CD4-positive, CD25-positive, alpha-beta regulatory T cell (primary cell): ENCODE data around the gene LACRT. TPM values are rescaled to one million over a fixed set of nuclear protein-coding genes. Genes with fewer than 3 reads are reported as not detected.
A peak's percentile ranks its signal among the peaks of the same experiment; 100 is the strongest.
"Not testable (repeated sequence)": the region's sequence is repeated elsewhere in the genome, so short reads cannot be mapped to it uniquely, and the experiment has no call there.

ENCODE experiments used
- ATAC-seq, 2 donors: fragments of 150-1000 bp; cut with Tn5 transposase; one replicate each; pipeline ENCODE4 v1.10.0; 2021; ENCODE audit warnings: low read depth in 2 of 2, moderate number of reproducible peaks in 2 of 2, moderate library complexity in 1 of 2
- DNase-seq, 3 donors: peaks; one replicate each; pipeline versions ENCODE4 v3.0.0 to v3.0.0-alpha.2; 2012 to 2022; ENCODE audit warnings: mixed read lengths in 1 of 3
- H3K27ac ChIP-seq: one replicate; pipeline ENCODE4 v1.7.0; 2013; ENCODE audit warnings: mild to moderate bottlenecking, low read length; ENCODE audit not compliant: insufficient read depth, poor library complexity, severe bottlenecking
- H3K27me3 ChIP-seq: one replicate; pipeline ENCODE4 v1.7.0; 2013; ENCODE audit warnings: low read length; ENCODE audit not compliant: control insufficient read depth, insufficient read depth
- H3K36me3 ChIP-seq: one replicate; pipeline ENCODE4 v1.7.0; 2013; ENCODE audit warnings: mild to moderate bottlenecking, low read length, moderate library complexity; ENCODE audit not compliant: control insufficient read depth, insufficient read depth
- H3K4me1 ChIP-seq: 2 replicates; pipeline ENCODE4 v1.7.0; 2013; ENCODE audit warnings: mild to moderate bottlenecking, low read length; ENCODE audit not compliant: insufficient read depth, control insufficient read depth, poor library complexity, severe bottlenecking
- H3K4me3 ChIP-seq: one replicate; pipeline ENCODE4 v1.7.0; 2013; ENCODE audit warnings: low read depth, mild to moderate bottlenecking, low read length, moderate library complexity
- H3K9me3 ChIP-seq, 2 experiments: 1 replicate in 1 of 2; 2 replicates in 1 of 2; pipeline ENCODE4 v1.7.0; 2013; ENCODE audit warnings: low read length in 2 of 2, mild to moderate bottlenecking in 1 of 2, moderate library complexity in 1 of 2; ENCODE audit not compliant: control insufficient read depth in 2 of 2
- H3K27ac Mint-ChIP-seq, 3 donors: one replicate each; pipeline ENCODE4 v1.8.0; 2020 to 2022; ENCODE audit warnings: mild to moderate bottlenecking in 3 of 3, mixed read lengths in 3 of 3, moderate library complexity in 2 of 3
- H3K27me3 Mint-ChIP-seq: one replicate; pipeline ENCODE4 v1.8.0; 2022; ENCODE audit warnings: mild to moderate bottlenecking, mixed read lengths
- H3K36me3 Mint-ChIP-seq: one replicate; pipeline ENCODE4 v1.8.0; 2020; ENCODE audit warnings: mixed read lengths
- H3K4me1 Mint-ChIP-seq, 4 donors: one replicate each; pipeline ENCODE4 v1.8.0; 2020 to 2022; ENCODE audit warnings: mixed read lengths in 4 of 4, mild to moderate bottlenecking in 1 of 4
- H3K4me3 Mint-ChIP-seq, 4 donors: one replicate each; pipeline ENCODE4 v1.8.0; 2020 to 2022; ENCODE audit warnings: mild to moderate bottlenecking in 4 of 4, mixed read lengths in 4 of 4, moderate library complexity in 3 of 4
- H3K9me3 Mint-ChIP-seq, 7 donors: one replicate each; pipeline ENCODE4 v1.8.0; 2020 to 2022; ENCODE audit warnings: mixed read lengths in 7 of 7, mild to moderate bottlenecking in 3 of 7, moderate library complexity in 2 of 7
- polyA plus RNA-seq, 4 donors: library from polyadenylated mRNA; unstranded; fragments of 300-500 nt; fragmentation: Illumina TruSeq; gene quantifications; one replicate each; pipeline ENCODE4 v1.2.3, GENCODE V29; 2021
- total RNA-seq: library from RNA; stranded (reverse); gene quantifications from one replicate; pipeline ENCODE4 v1.2.3, GENCODE V29; 2022

Gene LACRT, protein sequence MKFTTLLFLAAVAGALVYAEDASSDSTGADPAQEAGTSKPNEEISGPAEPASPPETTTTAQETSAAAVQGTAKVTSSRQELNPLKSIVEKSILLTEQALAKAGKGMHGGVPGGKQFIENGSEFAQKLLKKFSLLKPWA
- not detected for total RNA-seq
- not detected for polyA plus RNA-seq

- Histone ChIP-seq H3K27me3 (no peaks in the 10 kb centered on the region), H3K4me1 (no peaks in the 10 kb centered on the region), H3K9me3 (no peaks in the 10 kb centered on the region), H3K27ac (no peak within 1 kb of the TSS), H3K36me3 (no peaks in the 10 kb centered on the region), H3K4me3 (no peak within 1 kb of the TSS)
- Mint-ChIP-seq H3K4me3 (no peak within 1 kb of the TSS), H3K27me3 (peaks cover 28% of the 10 kb centered on the region), H3K9me3 (peaks cover 0 to 2% (median 0%) of the 10 kb centered on the region in 7 donors), H3K36me3 (no peaks in the 10 kb centered on the region), H3K27ac (no peak within 1 kb of the TSS), H3K4me1 (peaks cover 0 to 3% (median 0%) of the 10 kb centered on the region in 4 donors)
- ATAC-seq (no peak), DNase-seq (no peak)
Measured at GRCh38 chr12:54634795-54635194, at the start of gene LACRT. LACRT (minus strand) TSS chr12:54634895; CDS start chr12:54634841, 54 bp downstream.

GRCh38 chr12:54683398-54683797 lies 48.7 kb upstream of the LACRT start:
- Mint-ChIP-seq H3K36me3 (no peaks in the 10 kb centered on the region), H3K27ac (no peak overlapping the region), H3K27me3 (peaks cover 21% of the 10 kb centered on the region), H3K4me3 (no peak overlapping the region), H3K9me3 (peaks cover 0 to 2% (median 0%) of the 10 kb centered on the region in 7 donors), H3K4me1 (no peaks in the 10 kb centered on the region)
- Histone ChIP-seq H3K36me3 (no peaks in the 10 kb centered on the region), H3K9me3 (no peaks in the 10 kb centered on the region), H3K4me3 (no peak overlapping the region), H3K27ac (no peak overlapping the region), H3K4me1 (no peaks in the 10 kb centered on the region), H3K27me3 (peaks cover 10% of the 10 kb centered on the region)
- DNase-seq (no peak), ATAC-seq (no peak)

GRCh38 chr12:54682674-54683073 lies 48.0 kb upstream of the LACRT start:
- DNase-seq (no peak), ATAC-seq (no peak)
- H3K4me1 ChIP-seq: no peaks in the 10 kb centered on the region
- H3K4me1 Mint-ChIP-seq: no peaks in the 10 kb centered on the region
- H3K27ac ChIP-seq: no peak overlapping the region
- H3K27me3 ChIP-seq: peaks cover 10% of the 10 kb centered on the region
- no peaks in the 10 kb centered on the region for H3K36me3 ChIP-seq
- peaks cover 0 to 2% (median 0%) of the 10 kb centered on the region in 7 donors for H3K9me3 Mint-ChIP-seq
- peaks cover 28% of the 10 kb centered on the region for H3K27me3 Mint-ChIP-seq
- H3K36me3 Mint-ChIP-seq: no peaks in the 10 kb centered on the region
- no peaks in the 10 kb centered on the region for H3K9me3 ChIP-seq
- H3K27ac Mint-ChIP-seq: no peak overlapping the region
- no peak overlapping the region for H3K4me3 ChIP-seq
- no peak overlapping the region for H3K4me3 Mint-ChIP-seq

DNA sequence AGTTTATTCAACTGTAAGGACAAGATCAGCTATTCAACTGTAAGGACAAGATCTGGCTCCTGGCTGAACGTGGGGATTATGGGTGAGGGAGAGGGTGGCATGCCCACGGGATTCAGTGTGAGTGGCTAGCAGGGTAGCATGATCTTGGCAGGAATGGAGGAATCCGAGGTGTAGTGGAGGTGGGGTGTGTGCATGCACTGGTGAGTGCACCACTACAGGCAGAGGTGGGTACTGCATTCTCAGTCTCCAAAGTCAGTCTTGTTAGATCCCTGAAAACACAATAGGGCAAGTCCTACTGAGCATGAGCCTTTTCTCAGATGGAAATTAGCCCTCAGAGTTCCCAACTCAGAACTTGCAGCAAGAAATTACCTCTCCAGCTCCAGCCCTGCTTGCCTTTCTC lies 45.7 kb upstream of the LACRT start:
- Mint-ChIP-seq H3K4me1 (no peaks in the 10 kb centered on the region), H3K36me3 (no peaks in the 10 kb centered on the region), H3K9me3 (no peaks in the 10 kb centered on the region), H3K27ac (no peak overlapping the region), H3K4me3 (no peak overlapping the region), H3K27me3 (peaks cover 36% of the 10 kb centered on the region)
- H3K36me3 ChIP-seq: no peaks in the 10 kb centered on the region
- H3K9me3 ChIP-seq: no peaks in the 10 kb centered on the region
- no peak overlapping the region for H3K4me3 ChIP-seq
- peaks cover 13% of the 10 kb centered on the region for H3K27me3 ChIP-seq
- H3K27ac ChIP-seq: no peak overlapping the region
- ATAC-seq (no peak), DNase-seq (peak in 1 of 3 donors; percentile 39)
- no peaks in the 10 kb centered on the region for H3K4me1 ChIP-seq

DNA sequence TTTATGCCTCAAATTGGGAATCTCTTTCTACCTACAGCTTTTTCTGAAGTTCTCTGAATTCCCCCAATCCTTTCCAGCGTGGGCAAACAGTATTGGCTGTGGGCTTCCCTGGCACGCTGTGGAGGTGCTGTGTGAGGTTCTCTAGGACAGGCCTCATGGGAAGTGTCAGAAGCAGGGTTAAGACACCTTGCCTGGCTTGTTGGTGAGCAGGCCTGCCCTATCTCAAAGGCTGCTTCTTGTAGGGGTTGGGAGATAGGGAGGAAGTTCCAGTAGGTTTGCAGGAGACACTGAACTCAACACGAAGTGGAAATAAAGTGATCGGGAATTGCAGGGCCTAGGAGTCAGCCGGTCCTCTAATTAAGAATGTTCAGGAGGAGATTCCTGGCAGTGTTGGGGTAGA lies 43.4 kb upstream of the LACRT start:
- no peaks in the 10 kb centered on the region for H3K4me1 Mint-ChIP-seq
- H3K27ac ChIP-seq: no peak overlapping the region
- no peaks in the 10 kb centered on the region for H3K9me3 ChIP-seq
- no peaks in the 10 kb centered on the region for H3K4me1 ChIP-seq
- peaks cover 31% of the 10 kb centered on the region for H3K27me3 Mint-ChIP-seq
- H3K4me3 Mint-ChIP-seq: no peak overlapping the region
- no peak overlapping the region for H3K27ac Mint-ChIP-seq
- H3K9me3 Mint-ChIP-seq: no peaks in the 10 kb centered on the region
- ATAC-seq (no peak), DNase-seq (no peak)
- no peaks in the 10 kb centered on the region for H3K36me3 ChIP-seq
- peaks cover 9% of the 10 kb centered on the region for H3K27me3 ChIP-seq
- no peaks in the 10 kb centered on the region for H3K36me3 Mint-ChIP-seq
- no peak overlapping the region for H3K4me3 ChIP-seq

DNA sequence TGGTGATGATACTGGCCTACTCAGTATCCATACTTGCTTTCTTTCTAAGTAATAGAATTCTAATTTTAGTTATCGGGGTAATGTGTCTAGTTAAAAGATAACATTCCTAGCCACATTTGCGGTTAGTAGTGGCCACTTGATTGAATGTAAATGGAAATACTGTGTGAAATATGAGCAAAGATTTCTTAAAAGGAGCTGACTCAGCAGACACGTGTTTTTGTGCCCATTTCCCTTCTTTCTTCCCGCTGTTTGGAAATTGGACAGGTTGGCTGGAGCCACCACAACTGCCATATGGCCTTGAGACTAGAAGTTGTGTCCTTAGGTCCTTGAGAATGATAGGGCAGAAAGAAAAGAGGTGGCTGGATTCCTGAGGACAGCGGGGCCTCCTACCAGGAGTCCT lies 33.2 kb upstream of the LACRT start:
- ATAC-seq: no peak

DNA sequence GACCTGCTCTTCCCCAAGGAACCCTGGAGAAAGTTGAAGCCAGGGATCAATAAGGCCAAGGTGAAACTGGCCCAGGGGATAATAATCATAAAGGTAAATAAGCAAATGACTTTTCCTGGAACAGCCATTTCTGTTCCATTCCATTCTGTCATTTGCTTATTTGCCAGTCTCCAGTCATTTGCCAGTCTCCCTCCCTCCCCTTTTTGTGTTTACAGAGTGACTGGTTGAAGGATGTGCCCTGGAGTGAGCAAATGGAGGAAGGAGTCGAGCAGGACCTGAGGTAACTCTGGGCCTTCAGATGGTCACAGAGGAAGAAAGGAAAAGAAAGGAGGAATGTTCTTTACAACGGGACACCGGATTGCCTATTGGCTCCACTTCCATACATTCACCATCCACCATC lies 31.3 kb upstream of the LACRT start:
- no peak overlapping the region for H3K27ac Mint-ChIP-seq
- peaks cover 0 to 3% (median 0%) of the 10 kb centered on the region in 7 donors for H3K9me3 Mint-ChIP-seq
- H3K9me3 ChIP-seq: no peaks in the 10 kb centered on the region
- no peaks in the 10 kb centered on the region for H3K4me1 Mint-ChIP-seq
- no peak overlapping the region for H3K4me3 Mint-ChIP-seq
- peaks cover 27% of the 10 kb centered on the region for H3K27me3 ChIP-seq
- no peak for ATAC-seq
- H3K4me1 ChIP-seq: no peaks in the 10 kb centered on the region
- H3K36me3 ChIP-seq: no peaks in the 10 kb centered on the region
- no peak overlapping the region for H3K4me3 ChIP-seq
- no peak for DNase-seq
- H3K36me3 Mint-ChIP-seq: no peaks in the 10 kb centered on the region
- peaks cover 39% of the 10 kb centered on the region for H3K27me3 Mint-ChIP-seq
- H3K27ac ChIP-seq: no peak overlapping the region

More for the DNA sequence above, 33.2 kb upstream of the LACRT start:
- Histone ChIP-seq H3K27ac (no peak overlapping the region), H3K27me3 (peaks cover 29% of the 10 kb centered on the region), H3K4me3 (no peak overlapping the region), H3K9me3 (no peaks in the 10 kb centered on the region), H3K4me1 (no peaks in the 10 kb centered on the region), H3K36me3 (no peaks in the 10 kb centered on the region)
- no peak for DNase-seq
- no peak overlapping the region for H3K27ac Mint-ChIP-seq
- no peaks in the 10 kb centered on the region for H3K4me1 Mint-ChIP-seq
- no peaks in the 10 kb centered on the region for H3K36me3 Mint-ChIP-seq
- H3K4me3 Mint-ChIP-seq: no peak overlapping the region
- H3K27me3 Mint-ChIP-seq: peaks cover 50% of the 10 kb centered on the region
- peaks cover 0 to 3% (median 0%) of the 10 kb centered on the region in 7 donors for H3K9me3 Mint-ChIP-seq

DNA sequence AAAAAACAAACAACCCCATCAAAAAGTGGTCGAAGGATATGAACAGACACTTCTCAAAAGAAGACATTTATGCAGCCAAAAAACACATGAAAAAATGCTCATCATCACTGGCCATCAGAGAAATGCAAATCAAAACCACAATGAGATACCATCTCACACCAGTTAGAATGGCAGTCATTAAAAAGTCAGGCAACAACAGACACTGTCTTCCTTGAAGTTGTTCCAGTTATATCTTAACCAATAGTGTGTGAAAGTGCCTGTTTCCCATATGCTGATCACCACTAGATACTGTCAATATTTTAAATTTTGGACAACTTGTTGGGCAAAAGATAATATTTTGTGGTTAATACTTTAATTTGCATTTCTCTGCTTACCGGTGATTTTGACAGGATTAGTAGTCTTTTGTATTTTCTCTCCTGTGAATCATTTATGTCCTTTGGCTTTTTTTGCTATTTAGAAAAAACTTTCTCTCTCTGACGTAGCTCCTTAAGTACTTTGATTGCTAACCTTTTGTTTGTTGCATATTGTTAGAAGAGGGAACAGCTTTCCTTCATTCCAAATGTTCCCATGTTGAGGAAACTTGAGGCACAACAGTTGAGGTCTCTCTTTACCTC lies 30.4 kb upstream of the LACRT start:
- H3K27ac Mint-ChIP-seq, DNase-seq, ATAC-seq, H3K4me1 Mint-ChIP-seq, H3K4me1 ChIP-seq, H3K27ac ChIP-seq, H3K4me3 ChIP-seq, H3K9me3 ChIP-seq, H3K4me3 Mint-ChIP-seq, H3K9me3 Mint-ChIP-seq, H3K36me3 ChIP-seq, H3K36me3 Mint-ChIP-seq: not testable (repeated sequence)
- H3K27me3 ChIP-seq: peaks cover 20% of the 10 kb centered on the region
- peaks cover 34% of the 10 kb centered on the region for H3K27me3 Mint-ChIP-seq
